Uterus (tissue), 4 donors: ENCODE results near the gene FAM181A. TPM values are rescaled to one million over a fixed set of nuclear protein-coding genes. Genes with fewer than 3 reads are reported as not detected.

Experiments
- DNase-seq, 2 donors: peaks; one replicate each; pipeline ENCODE4 v3.0.0-alpha.2; 2019 to 2020
- H3K27ac ChIP-seq, 2 donors: fragments of 200-600 bp; sonication (generic); 1 replicate in 1 of 2; 2 replicates in 1 of 2; pipeline ENCODE4 v1.5.1; 2016 to 2018
- H3K27me3 ChIP-seq, 2 donors: fragments of 200-600 bp; sonication (generic); one replicate each; pipeline ENCODE4 v1.5.1; 2018 to 2019; ENCODE audit warnings: control low read depth in 1 of 2
- H3K36me3 ChIP-seq, 2 donors: fragments of 200-600 bp; sonication (generic); one replicate each; pipeline ENCODE4 v1.5.1; 2019; ENCODE audit warnings: control low read depth in 1 of 2
- H3K4me1 ChIP-seq, 2 donors: fragments of 200-600 bp; sonication (generic); one replicate each; pipeline ENCODE4 v1.5.1; 2018 to 2019; ENCODE audit warnings: control low read depth in 1 of 2
- H3K4me3 ChIP-seq, 2 donors: fragments of 200-600 bp; sonication (generic); 1 replicate in 1 of 2; 2 replicates in 1 of 2; pipeline ENCODE4 v1.5.1; 2018 to 2019; ENCODE audit warnings: mild to moderate bottlenecking in 1 of 2
- H3K9me3 ChIP-seq, 2 donors: fragments of 200-600 bp; sonication (generic); one replicate each; pipeline ENCODE4 v1.5.1; 2019; ENCODE audit warnings: control low read depth in 1 of 2
- POLR2A ChIP-seq, 2 donors: fragments of 450-650 bp; IDR thresholded peaks; one replicate each; pipeline ENCODE4 v1.6.1; 2016; ENCODE audit warnings: antibody characterized with exemption in 2 of 2, mild to moderate bottlenecking in 1 of 2, moderate library complexity in 1 of 2
- intact Hi-C: fragments of 100-400 bp; cut with DNase I; formaldehyde crosslinking; loops from one replicate; pipeline ENCODE4 v1.15.1; 2023; ENCODE audit warnings: low total_unique reads
- total RNA-seq, 4 donors: library from RNA; depleted of rRNA in 3 of 4; stranded (reverse); fragments of >200 nt in 3 of 4; gene quantifications; one replicate each; pipeline versions ENCODE4 v1.1.0 to v1.2.4, GENCODE V29; 2014 to 2023
- TF ChIP-seq, protein P1 (sequence below), 4 experiments: fragments of 200-600 bp in 2 of 4; fragments of 450-650 bp in 2 of 4; sonication (generic) in 2 of 4; IDR thresholded peaks; one replicate each; pipeline ENCODE4 v1.5.1; 2016 to 2019; ENCODE audit warnings: antibody characterized with exemption in 4 of 4, mild to moderate bottlenecking in 2 of 4, moderate library complexity in 1 of 4
- donor health status: DM: yes; HTN: yes; CAD: no.

FAM181A gene
- total RNA-seq, 4 donors from 2014 or later: 0.48 TPM; not detected in 3

DNA sequence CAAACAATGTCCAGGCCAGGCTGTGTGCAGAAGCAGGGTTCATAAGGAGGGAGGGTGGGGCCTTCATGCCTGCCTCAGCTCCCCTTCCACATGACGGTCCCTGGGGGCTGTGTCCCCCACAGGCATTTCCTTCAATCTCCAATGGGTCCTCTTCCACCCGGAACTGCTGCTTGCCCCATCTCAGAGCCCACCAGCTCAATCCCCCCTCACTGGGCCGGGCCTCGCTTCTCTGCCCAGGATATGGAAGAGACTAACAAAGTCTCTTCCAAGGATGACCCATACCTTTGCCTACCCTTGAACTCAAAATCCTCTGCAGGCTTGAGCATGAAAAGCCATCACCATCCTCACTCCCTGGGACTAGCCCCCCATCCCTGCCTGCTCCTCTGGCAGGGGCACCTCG is 28.4 kb upstream of the FAM181A start:
- Histone ChIP-seq H3K4me1 (no peaks in the 10 kb centered on the region), H3K27me3 (no peaks in the 10 kb centered on the region), H3K36me3 (no peaks in the 10 kb centered on the region), H3K4me3 (no peak overlapping the region), H3K27ac (no peak overlapping the region), H3K9me3 (no peaks in the 10 kb centered on the region)
- TF ChIP-seq, protein P1, sequence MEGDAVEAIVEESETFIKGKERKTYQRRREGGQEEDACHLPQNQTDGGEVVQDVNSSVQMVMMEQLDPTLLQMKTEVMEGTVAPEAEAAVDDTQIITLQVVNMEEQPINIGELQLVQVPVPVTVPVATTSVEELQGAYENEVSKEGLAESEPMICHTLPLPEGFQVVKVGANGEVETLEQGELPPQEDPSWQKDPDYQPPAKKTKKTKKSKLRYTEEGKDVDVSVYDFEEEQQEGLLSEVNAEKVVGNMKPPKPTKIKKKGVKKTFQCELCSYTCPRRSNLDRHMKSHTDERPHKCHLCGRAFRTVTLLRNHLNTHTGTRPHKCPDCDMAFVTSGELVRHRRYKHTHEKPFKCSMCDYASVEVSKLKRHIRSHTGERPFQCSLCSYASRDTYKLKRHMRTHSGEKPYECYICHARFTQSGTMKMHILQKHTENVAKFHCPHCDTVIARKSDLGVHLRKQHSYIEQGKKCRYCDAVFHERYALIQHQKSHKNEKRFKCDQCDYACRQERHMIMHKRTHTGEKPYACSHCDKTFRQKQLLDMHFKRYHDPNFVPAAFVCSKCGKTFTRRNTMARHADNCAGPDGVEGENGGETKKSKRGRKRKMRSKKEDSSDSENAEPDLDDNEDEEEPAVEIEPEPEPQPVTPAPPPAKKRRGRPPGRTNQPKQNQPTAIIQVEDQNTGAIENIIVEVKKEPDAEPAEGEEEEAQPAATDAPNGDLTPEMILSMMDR (IDR thresholded peaks at IDR 0.05): no peak
- no peak for TF ChIP-seq POLR2A (IDR thresholded peaks at IDR 0.05)
- intact Hi-C loops: no loop called here
- DNase-seq: no peak

DNA sequence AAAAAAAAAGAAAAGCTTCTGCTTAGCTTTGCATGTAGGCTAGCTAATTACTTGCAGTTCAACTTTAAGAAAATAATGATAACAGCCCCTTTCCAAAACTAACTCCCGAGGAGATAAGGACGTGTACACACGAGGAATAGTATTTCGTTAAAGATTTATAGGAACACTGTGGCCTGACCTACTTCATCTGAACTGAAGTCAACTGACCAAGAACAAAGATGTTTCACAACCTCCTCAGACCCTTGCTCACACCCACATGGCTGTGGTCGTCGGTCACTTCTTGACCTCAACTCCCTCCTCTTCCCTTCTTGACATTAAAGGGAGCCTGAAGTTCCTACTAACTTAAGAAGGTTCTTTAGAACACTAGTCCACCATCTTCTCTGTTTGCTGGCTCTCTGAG is 25.3 kb upstream of the FAM181A start:
- Histone ChIP-seq H3K9me3 (no peaks in the 10 kb centered on the region), H3K27me3 (no peaks in the 10 kb centered on the region), H3K36me3 (no peaks in the 10 kb centered on the region), H3K4me3 (no peak overlapping the region), H3K27ac (no peak overlapping the region), H3K4me1 (no peaks in the 10 kb centered on the region)
- intact Hi-C loops: no loop called here
- no peak for DNase-seq
- TF ChIP-seq, protein P1 (IDR thresholded peaks at IDR 0.05): no peak
- TF ChIP-seq POLR2A (IDR thresholded peaks at IDR 0.05): no peak

DNA sequence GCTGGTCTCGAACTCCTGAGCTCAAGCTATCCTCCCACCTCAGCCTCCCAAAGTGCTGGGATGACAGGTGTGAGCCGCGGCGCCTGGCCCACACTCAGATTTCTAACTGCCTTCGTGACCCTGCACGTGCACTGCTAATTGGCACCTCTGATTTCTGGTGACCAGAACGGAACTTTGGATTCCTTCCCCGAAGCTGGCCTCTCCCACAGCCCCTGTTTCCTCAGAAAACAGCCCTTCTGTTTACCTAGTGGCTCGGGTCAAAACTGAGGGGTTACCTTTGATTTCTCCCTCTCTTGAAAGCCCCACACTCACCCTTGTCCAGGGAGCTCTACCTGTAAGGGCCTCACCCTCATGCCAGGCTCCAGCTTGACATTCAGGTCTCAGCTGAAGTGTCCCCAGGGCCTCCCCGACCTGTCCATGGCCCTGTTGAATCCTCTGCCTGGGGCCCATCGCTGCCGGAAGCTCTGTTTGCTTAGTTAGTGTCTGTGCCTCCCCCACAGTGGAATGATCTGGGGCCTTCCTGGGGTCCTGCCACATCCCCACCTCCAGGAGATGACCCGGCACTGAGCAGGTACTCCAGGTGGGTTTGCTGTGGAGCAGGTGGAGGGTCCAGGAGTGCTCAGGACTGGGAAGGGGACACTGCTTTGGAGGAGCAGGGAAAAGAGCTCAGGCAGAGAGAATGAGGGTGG is 24.4 kb upstream of the FAM181A start:
- no peak overlapping the region for H3K27ac ChIP-seq
- DNase-seq: no peak
- no peaks in the 10 kb centered on the region for H3K4me1 ChIP-seq
- no peak for TF ChIP-seq POLR2A (IDR thresholded peaks at IDR 0.05)
- TF ChIP-seq, protein P1 (IDR thresholded peaks at IDR 0.05): no peak
- no peaks in the 10 kb centered on the region for H3K36me3 ChIP-seq
- H3K27me3 ChIP-seq: no peaks in the 10 kb centered on the region
- no peaks in the 10 kb centered on the region for H3K9me3 ChIP-seq
- intact Hi-C loops: no loop called here
- no peak overlapping the region for H3K4me3 ChIP-seq

GRCh38 chr14:93903342-93904184 is 23.6 kb upstream of the FAM181A start:
- no peaks in the 10 kb centered on the region for H3K9me3 ChIP-seq
- intact Hi-C loops: no loop called here

More at GRCh38 chr14:93903342-93904184, 23.6 kb upstream of the FAM181A start:
- Histone ChIP-seq H3K36me3 (no peaks in the 10 kb centered on the region), H3K4me1 (no peaks in the 10 kb centered on the region), H3K27me3 (no peaks in the 10 kb centered on the region), H3K4me3 (no peak overlapping the region), H3K27ac (no peak overlapping the region)
- no peak for DNase-seq
- TF ChIP-seq POLR2A (IDR thresholded peaks at IDR 0.05): no peak
- TF ChIP-seq, protein P1 (IDR thresholded peaks at IDR 0.05): no peak
